IPS-18c (cell line): Measurements from ENCODE around the gene COA8.

Experiments
- H3K4me3 ChIP-seq: 2 replicates; pipeline ENCODE4 v1.7.0; 2013; ENCODE audit warnings: low read depth, mild to moderate bottlenecking, low read length, moderate library complexity; ENCODE audit not compliant: insufficient read depth
- H3K9me3 ChIP-seq: one replicate; pipeline ENCODE4 v1.6.1; 2013; ENCODE audit warnings: mild to moderate bottlenecking, low read length, moderate library complexity; ENCODE audit not compliant: control insufficient read depth, insufficient read depth

The COA8 gene, protein sequence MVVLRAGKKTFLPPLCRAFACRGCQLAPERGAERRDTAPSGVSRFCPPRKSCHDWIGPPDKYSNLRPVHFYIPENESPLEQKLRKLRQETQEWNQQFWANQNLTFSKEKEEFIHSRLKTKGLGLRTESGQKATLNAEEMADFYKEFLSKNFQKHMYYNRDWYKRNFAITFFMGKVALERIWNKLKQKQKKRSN

DNA sequence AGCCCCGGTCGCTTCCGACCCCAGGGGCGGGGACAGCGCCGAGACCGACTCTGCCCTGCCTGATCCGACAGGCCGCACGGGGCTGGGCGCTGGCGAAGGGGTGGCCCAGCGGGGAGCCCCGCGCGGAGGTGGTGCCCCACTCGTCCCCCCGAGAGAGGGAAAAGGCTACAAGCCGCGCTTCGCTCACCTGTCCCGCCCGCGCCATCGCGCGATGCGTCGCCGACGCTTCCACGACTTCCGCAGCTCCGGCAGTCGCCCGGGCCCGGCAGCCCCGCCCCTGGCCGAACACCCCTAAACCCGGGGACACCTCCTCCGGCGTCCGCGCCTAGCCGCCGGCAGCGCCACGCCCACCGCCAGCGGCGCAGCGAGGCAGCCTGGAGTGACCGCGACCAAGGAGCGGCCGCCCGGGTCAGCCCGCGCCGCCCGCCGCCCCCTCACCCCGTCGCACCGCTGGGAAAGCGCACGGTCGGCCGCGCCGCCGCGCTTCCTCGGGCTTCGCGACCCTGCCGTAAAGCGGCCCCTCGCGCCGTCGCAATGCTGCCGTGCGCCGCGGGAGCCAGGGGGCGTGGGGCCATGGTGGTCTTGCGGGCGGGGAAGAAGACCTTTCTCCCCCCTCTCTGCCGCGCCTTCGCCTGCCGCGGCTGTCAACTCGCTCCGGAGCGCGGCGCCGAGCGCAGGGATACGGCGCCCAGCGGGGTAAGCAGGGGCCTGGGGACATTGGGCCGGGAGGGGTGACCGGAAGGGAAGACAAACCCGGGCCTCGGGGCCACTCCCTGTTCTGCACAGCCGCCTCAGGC, at the start of gene COA8, which contains the start of gene BAG5:
Gene COA8, plus strand, starts transcription at position 532 of the 797 bp plus-strand sequence. Its CDS starts 42 bp downstream, at position 574.
Gene BAG5, minus strand, starts transcription at position 229 of the 797 bp plus-strand sequence. CDS start 1,493 bp downstream, outside the sequence.
- Histone ChIP-seq H3K4me3 (peak within 1 kb of the TSS; percentile 94), H3K9me3 (no peaks in the 10 kb centered on the region)

DNA sequence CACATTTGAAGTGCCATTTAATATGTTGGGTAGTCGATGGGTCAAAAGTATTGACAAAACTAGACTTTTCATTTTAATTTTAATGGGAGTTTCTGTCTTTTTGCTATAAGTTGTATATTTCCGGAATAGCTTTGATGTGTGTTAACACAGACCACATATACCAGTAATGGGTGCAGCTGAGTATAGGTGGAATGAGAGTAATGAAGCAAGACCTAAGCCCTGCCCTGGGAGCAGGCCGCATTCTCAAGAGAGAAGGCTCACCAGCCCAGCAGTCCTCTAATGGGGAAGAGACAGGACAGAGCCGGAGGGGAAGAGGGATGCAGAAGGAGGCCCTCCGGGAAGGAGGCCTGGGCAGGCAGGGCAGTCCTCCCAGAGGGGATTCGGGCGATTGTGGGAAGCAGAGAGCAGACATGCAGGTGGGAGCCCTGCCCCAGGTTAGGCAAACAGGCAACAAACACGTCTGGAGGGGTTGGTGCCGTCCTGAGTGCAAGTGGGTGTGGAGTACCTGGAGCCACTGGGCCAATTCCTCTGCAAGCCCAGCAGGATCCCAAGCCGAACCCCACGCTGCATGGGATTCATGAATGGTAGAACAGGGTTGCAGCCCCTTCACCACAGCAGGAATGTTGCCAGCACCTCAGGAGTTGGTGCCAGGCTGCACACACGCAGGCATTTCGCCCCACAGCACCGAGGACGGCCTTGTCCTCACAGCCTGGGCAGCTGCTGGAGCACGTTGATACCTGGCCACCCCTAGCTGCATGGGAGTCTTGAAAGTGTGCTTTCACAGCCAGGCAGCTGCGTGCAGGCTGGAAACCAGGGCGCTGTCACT, 48.0 kb upstream of the COA8 start:
- no peaks in the 10 kb centered on the region for H3K9me3 ChIP-seq
- no peak overlapping the region for H3K4me3 ChIP-seq

DNA sequence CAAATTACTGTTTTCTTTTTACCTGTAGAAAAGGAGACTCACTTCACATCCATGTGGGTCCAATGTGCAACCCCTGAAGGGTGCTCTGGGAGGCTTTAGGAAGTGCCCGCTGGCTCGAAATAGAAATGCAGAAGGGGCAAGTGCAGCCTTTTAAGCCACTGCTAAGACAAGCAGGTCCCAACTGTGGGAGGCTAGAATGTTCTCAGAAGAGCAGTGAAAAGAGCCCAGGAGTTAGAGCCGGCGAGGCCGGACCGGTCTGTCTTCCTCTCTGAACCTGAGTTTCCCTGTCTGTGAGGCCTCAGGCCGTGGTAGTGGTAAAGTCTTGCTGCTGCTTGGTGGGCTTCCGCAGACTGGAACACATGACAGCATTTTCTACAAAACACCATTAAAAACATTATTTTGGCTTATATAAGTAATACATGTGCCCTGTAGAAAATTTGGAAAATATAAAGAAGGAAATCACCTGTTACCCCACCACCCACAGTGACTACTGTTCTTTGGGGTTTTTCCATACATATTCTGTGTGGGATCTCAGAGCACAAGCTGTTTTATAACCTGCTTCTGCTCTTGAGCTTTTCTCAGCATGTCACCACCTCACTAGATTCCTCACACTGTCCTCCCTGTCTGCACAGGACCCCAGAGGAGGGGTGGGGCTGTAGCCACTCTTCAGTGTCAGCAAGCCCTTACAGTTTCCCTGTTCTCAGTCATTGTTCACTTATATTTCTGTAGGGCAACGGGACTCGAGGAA, 46.2 kb upstream of the COA8 start:
- Histone ChIP-seq H3K9me3 (peaks cover 2% of the 10 kb centered on the region), H3K4me3 (no peak overlapping the region)

DNA sequence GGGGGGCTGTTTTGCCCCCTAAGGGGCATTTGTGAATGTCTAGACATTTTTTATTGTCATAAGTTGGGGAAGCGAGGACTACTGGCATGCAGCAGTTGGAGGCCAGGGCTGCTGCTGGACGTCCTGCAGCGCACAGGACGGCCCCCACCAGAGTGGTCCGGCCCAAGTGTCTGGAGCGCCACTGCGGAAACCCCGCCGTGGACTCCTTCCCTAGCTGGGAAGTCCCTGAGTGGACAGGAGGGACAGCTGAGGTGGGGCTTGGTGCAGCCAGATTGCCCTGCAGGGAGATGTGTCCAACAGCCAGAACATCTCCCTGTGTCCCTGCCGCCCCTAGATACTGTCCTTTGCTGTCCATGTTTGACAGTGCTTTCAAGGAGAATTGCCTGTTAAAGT, 45.6 kb upstream of the COA8 start:
- Histone ChIP-seq H3K4me3 (no peak overlapping the region), H3K9me3 (peaks cover 2% of the 10 kb centered on the region)

DNA sequence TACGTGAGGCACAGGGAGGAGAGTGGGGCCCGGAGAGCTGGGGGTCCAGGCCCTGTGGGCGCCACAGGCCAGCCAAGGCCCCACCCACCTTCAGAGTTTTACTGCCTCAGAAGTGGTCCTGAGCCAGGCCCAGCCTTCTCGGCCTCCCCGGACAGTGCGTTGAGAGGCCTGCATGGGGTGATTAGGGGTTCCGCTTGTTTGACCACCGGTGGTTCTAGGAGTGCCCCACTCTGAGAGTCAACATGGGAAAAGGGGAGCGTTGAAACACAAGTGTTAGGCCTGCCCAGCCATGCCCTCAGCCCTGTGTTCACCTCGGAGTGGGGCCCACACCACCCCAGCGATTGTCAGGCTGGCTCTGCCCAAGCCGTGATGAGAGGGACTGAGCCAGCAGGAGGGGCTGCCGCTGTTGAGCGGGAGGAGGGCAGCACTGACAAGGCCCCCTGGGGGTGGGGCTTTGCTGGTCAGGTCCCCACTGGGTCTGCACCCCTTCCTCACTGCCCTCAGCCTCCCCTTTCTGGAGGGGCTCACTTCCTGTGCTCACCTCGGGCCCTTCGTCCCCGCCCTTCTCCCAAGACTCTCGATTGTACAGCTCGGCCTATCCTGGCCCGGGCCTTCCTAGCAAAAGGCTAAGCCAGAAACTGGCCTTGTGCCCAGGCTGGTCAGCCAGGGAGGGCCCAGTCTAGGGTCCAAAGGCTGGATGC, 44.9 kb upstream of the COA8 start:
- Histone ChIP-seq H3K4me3 (no peak overlapping the region), H3K9me3 (peaks cover 2% of the 10 kb centered on the region)

DNA sequence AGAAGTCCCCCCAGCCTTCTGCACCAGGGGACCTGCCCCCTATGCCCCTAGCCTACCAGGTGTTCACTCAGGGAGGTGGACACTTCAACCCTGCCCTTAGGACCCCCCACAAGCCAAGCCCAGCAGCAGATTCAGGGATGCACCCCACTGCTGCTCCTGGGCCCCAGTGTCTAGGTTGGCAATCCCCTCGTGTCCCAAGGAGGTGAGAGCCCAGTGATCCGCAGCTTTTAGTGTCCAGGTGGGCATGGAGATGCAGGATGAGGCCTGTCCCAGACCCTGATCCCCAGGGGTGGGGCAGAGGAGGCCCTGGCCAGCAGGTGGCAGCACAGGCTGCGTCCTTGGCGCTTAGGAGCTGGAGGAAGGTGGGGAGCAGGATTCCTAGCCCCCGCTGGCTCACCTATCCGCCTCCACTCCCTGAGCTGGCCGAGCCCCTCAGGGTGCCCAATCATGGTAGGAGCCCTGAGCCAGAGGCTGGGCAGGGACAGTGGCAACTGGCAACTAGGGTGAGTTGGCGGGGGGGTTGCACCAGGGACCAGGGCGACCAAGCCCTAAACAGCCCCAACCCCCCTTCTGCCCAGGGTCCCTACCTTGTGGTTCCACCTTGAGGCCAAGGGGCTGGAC, 44.2 kb upstream of the COA8 start:
- Histone ChIP-seq H3K4me3 (no peak overlapping the region), H3K9me3 (peaks cover 2% of the 10 kb centered on the region)

DNA sequence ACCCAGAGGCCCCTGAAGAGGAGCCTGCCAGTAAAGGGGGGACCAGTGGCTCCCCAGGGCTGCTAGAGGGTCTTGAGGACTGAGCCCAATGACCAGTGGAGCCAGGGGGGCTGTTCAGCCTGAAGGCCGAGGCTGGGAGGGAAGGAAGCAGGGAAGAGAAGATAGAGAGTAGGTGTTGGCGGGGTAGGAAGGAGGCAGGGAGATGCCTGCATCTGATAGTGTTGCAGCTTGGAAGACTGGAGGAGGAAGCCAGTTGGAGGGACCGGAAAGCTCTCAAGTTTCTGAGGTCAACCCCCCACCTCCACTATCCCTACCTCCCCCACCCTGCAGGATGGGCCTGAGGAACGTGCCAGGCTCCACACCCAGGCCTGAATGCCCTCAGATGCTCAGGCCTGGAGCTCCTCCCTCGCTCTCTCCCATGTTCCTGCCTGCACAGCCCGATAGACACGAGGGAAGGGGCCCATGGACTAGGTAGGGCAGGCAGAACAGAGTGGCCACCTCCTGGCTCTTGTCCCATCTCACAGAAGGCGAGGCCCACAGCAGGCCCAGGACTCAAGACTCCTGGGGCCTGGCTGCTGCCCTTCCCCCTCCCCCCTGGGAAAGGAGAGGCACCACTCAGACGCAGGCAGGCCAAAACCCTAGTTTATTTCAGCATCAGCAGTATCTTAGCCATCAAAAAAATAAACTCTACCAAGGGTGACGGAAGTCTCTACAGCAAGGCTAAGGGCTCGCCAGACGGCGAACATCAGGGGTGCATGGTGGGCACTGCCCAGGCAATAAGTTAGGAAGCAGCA, 43.5 kb upstream of the COA8 start:
- peaks cover 2% of the 10 kb centered on the region for H3K9me3 ChIP-seq
- no peak overlapping the region for H3K4me3 ChIP-seq

DNA sequence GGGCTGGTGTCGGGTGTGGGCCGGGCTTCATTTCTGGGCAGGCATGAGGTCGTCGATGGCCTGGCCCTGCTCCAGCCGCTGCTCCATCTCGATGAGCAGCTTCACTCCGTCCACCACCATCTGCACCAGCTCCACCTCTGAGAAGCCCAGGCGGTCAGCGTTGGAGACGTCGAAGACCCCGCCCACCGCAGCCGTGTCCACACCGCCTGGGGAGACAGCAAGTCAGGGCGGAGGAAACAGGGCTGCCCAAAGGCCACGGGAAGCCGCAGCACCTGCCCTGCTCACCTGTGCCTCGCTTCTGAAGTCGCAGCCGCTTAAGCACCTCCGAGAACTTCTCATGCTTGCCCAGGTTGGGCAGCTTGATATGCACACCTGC, 42.9 kb upstream of the COA8 start:
- Histone ChIP-seq H3K4me3 (no peak overlapping the region), H3K9me3 (peaks cover 2% of the 10 kb centered on the region)

DNA sequence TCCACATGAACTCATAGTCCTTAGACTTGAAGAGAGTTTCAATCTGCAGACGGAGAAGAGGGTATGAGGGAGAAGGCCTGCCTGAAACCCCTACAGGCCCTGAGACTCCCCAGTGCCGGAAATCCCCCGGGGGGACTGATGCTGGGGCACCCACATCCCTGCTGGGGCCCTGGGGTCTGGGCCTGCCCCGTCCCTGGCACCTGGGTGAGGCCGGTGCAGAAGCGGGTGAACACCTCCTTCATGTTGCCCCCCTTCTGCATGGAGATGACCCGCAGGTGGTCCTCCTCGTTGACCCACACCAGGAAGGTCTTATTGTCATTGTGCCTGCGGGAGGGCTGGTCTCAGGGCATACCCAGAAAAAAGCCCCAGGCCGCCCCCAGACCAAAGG, 42.5 kb upstream of the COA8 start:
- H3K9me3 ChIP-seq: peaks cover 2% of the 10 kb centered on the region
- no peak overlapping the region for H3K4me3 ChIP-seq

DNA sequence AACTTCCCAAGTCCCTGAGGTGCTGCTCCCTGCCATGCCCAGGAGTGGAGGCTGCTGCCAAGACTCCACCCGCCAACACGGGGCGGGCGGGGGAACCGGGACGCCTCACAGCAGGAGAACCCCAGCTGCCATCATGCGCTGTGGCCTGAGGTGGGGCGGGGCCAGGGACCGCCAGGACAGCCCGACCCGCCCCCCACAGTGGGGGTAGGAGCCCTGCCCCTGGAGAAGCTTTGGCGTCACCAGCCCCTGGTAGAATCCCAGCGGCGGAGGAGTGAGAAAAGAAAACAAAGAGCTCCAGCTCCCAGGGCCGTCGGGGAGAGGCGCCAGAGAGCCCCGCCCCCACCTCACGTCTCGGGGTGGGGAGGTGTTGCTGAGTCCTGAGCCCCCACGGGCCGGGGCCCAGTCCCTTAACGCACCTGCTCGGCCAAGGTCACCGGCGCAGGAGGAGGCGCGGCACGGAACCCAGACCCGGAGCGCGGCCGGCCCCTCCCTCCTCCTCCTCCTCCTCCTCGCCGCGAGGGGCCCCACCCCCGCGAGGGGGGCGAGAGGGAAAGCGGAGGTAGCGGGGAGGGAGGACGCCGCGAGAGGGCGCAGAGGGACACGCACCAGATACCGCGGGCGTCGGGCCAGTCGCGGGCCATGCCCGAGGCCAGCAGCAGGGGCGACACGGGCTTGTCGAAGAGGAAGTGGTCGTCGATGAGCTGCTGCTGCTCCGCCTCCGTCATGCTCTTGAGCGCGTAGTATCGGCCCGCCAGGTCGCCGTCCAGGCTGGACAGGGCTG, 41.9 kb upstream of the COA8 start:
- Histone ChIP-seq H3K9me3 (peaks cover 2% of the 10 kb centered on the region), H3K4me3 (peak overlapping the region; percentile 85)

DNA sequence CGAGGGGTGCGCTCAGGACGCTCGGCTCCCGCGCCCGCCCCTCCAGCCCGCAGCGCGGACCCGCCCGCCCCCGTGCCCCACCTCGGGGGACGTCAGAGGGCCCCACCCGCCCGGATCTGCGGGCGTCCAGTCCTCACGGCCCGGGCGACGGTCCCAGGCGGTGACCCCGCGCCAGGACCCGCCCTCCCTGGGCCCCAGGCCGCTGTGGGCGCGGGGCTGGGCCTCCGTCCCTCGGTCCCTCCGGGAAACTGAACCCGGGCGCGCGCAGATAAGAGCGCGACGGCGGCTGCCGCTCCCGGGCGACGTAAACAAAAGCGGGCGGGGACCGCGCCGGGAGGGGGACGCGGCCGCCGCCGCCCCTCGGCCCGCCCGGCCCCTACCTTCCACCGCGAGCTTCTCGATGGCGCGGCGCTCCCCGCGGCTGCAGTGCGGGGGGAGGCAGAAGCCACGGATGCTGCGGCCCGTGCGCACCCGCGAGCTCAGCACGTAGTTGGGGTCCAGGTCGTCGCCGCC, 41.3 kb upstream of the COA8 start:
- peak overlapping the region; percentile 85 for H3K4me3 ChIP-seq
- peaks cover 2% of the 10 kb centered on the region for H3K9me3 ChIP-seq

DNA sequence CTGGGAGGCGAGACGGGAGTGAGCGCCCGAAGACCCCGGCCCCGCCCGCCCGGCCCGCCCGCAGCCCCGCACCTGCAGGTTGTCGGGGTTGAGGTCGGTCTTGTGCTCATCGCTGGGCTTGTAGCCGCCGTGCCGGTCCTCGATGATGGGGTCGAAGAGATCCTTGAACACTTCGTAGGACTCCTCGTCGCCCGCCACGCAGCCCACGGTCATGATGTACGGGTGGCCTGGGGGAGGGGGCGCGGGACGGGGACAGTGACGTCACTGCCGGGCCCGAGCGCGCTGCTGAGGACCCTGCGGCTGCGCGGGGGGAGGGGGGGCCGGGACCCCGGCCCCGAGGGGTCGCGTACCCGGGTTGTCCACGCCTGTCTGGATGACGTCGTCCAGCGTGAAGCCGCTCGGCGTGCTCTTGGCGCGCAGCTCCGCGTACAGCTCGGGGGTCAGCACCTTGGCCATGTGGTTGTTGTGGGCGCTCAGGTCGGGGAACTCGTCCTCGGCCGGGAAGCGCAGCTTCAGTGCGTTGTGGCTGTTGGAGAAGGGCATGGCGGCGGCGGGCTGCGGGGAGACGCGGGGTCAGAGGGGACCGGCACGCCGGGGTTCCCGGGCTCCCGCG, 40.7 kb upstream of the COA8 start:
- Histone ChIP-seq H3K9me3 (peaks cover 2% of the 10 kb centered on the region), H3K4me3 (peak overlapping the region; percentile 85)

DNA sequence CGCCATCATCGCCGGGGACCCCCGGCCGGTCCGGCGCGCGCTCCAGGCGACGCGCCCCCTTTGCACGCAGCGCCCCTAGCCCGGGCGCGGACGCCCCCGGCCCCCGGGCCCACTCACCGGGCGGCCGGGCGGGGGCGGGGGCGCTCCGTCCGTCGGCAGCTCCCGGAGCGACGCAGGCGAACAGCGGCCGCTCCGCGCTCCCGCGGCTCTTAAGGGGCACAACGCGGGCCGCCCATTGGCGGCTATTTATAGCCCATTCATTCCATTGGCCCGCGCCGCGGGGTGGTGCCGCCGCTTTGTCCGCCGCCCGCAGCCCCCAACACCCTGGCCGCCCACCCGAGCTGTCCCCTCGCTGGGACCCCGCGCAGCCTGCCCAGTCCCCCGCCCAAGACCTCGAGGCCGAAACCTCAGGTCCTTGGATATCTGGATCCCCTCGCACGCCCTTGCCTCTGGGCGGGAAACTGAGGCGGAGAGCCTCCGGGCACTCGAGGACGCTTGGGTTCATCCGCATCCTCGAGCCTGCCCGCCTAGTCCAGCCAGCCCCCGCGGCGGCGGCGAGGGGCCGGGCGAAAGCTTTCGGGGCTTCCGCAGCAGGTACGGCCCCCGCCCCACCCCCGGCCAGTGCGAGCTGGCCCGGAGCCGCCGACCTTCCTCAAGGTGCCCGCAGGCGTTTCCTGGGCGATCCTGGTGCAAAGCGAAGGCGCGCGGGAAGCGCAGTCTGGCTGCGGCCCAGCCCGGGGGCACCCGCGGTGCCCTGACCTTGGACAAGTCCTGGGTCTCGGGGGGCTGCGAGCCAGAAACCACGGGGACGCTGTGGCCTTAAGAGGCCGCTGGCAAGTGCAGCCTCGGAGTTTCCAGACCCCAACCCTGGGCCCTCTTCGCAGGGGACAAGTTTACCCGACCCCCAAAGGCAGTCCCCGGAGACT, 39.8 kb upstream of the COA8 start, which contains the start of gene CKB:
Gene CKB, minus strand, starts transcription at position 182 of the 926 bp plus-strand sequence. CDS start 337 bp downstream, outside the sequence.
- H3K9me3 ChIP-seq: peaks cover 2% of the 10 kb centered on the region
- H3K4me3 ChIP-seq: peak within 1 kb of the TSS; percentile 85
